HCT116 (cell line): Measurements from ENCODE around the gene SNRPB. TPM values are rescaled to one million over a fixed set of nuclear protein-coding genes. Genes with fewer than 3 reads are reported as not detected.

Source experiments
- ATAC-seq: fragments of 200-7000 bp; cut with Tn5 transposase; 2 replicates; pipeline ENCODE4 v1.9.1; 2020; ENCODE audit warnings: mild to moderate bottlenecking, moderate library complexity
- BruUV-seq: library from RNA; stranded (reverse); fragments of 400-500 nt; replicated peaks from 2 replicates; lab custom pipeline; 2021; lab: Mats Ljungman, UMichigan
- CTCF ChIA-PET: fragments of 300-600 bp; sonication (Branson Sonifier 250); formaldehyde crosslinking; loops from one replicate; lab custom pipeline; 2021; ENCODE audit warnings: antibody characterized with exemption; lab: Charles Lee
- POLR2A ChIA-PET: fragments of 300-600, 350-600 bp; sonication (Branson Sonifier 250); formaldehyde crosslinking; loops from one replicate; lab custom pipeline; 2021; ENCODE audit warnings: antibody characterized with exemption; lab: Charles Lee
- RAD21 ChIA-PET, 2 experiments: fragments of 300-600 bp; sonication (Branson Sonifier 250); formaldehyde crosslinking; loops; one replicate each; lab custom pipeline; 2023; ENCODE audit warnings: low total read pairs in 2 of 2; ENCODE audit not compliant: uncharacterized antibody in 2 of 2, unreplicated experiment in 2 of 2, low non-redundant PET in 1 of 2; lab: Charles Lee
- DNase-seq: peaks from one replicate; pipeline ENCODE4 v3.0.0-alpha.2; 2010; ENCODE audit warnings: low read depth, low spot score
- H2AFZ ChIP-seq: fragments of 200-600 bp; shearing (Covaris generic), sonication (generic); 2 replicates; pipeline ENCODE4 v1.6.1; 2017; ENCODE audit warnings: low read depth, mixed run types, mixed read lengths, antibody characterized with exemption, low read length; ENCODE audit not compliant: poor library complexity, severe bottlenecking
- H3K27ac ChIP-seq: 2 replicates; pipeline ENCODE4 v1.5.1; 2012; ENCODE audit warnings: low read depth, low read length
- H3K27me3 ChIP-seq: fragments of 200-600 bp; sonication (generic); 2 replicates; pipeline ENCODE4 v1.6.1; 2016; ENCODE audit warnings: mixed run types, low read length, mixed read lengths; ENCODE audit not compliant: insufficient read depth
- H3K36me3 ChIP-seq, 2 experiments: fragments of 200-500 bp in 1 of 2; fragments of 200-600 bp in 1 of 2; sonication (Bioruptor generic) in 1 of 2; sonication (generic) in 1 of 2; 2 replicates each; pipeline versions ENCODE4 v1.5.1 to v1.6.1; 2014 to 2016; ENCODE audit warnings: low read length in 2 of 2, inconsistent platforms in 1 of 2, mixed read lengths in 1 of 2, mixed run types in 1 of 2; ENCODE audit not compliant: insufficient read depth in 2 of 2, control insufficient read depth in 1 of 2
- H3K4me1 ChIP-seq, 2 experiments: fragments of 200-600 bp in 1 of 2; sonication (generic) in 1 of 2; 2 replicates each; pipeline versions ENCODE4 v1.5.1 to v1.6.1; 2012 to 2017; ENCODE audit warnings: low read length in 2 of 2, inconsistent platforms in 1 of 2, mild to moderate bottlenecking in 1 of 2, mixed read lengths in 1 of 2, mixed run types in 1 of 2, moderate library complexity in 1 of 2; ENCODE audit not compliant: insufficient read depth in 2 of 2, control insufficient read depth in 1 of 2
- H3K4me2 ChIP-seq: fragments of 200-600 bp; sonication (generic); 2 replicates; pipeline ENCODE4 v1.6.1; 2017; ENCODE audit warnings: mixed run types, low read length, mixed read lengths
- H3K4me3 ChIP-seq, 2 experiments: fragments of 200-600 bp in 1 of 2; sonication (generic) in 1 of 2; replicated peaks in 1 of 2; 2 replicates each; pipeline ENCODE4 v1.5.1; 2011 to 2016; ENCODE audit warnings: low read length in 2 of 2, control low read depth in 1 of 2, low read depth in 1 of 2, mild to moderate bottlenecking in 1 of 2, mixed read lengths in 1 of 2, mixed run types in 1 of 2
- H3K79me2 ChIP-seq: fragments of 200-600 bp; sonication (generic); 2 replicates; pipeline ENCODE4 v1.6.1; 2017; ENCODE audit warnings: mild to moderate bottlenecking, mixed run types, low read length, moderate library complexity, mixed read lengths; ENCODE audit not compliant: insufficient read depth
- H3K9ac ChIP-seq: fragments of 200-600 bp; sonication (generic); 2 replicates; pipeline ENCODE4 v1.6.1; 2016; ENCODE audit warnings: low read length, mixed read lengths
- H3K9me2 ChIP-seq: fragments of 200-600 bp; sonication (generic), shearing (Covaris generic); 2 replicates; pipeline ENCODE4 v1.6.1; 2017; ENCODE audit warnings: mixed run types, mild to moderate bottlenecking, moderate library complexity; ENCODE audit not compliant: insufficient read depth
- H3K9me3 ChIP-seq, 2 experiments: fragments of 200-500 bp in 1 of 2; fragments of 200-600 bp in 1 of 2; sonication (Bioruptor generic) in 1 of 2; sonication (generic) in 1 of 2; 2 replicates each; pipeline ENCODE4 v1.6.1; 2014 to 2017; ENCODE audit warnings: low read length in 2 of 2, mixed read lengths in 2 of 2, inconsistent platforms in 1 of 2, low read depth in 1 of 2, mild to moderate bottlenecking in 1 of 2, mixed run types in 1 of 2, moderate library complexity in 1 of 2; ENCODE audit not compliant: control insufficient read depth in 1 of 2, insufficient read depth in 1 of 2
- H4K20me1 ChIP-seq: fragments of 200-600 bp; sonication (generic), shearing (Covaris generic); 2 replicates; pipeline ENCODE4 v1.6.1; 2017; ENCODE audit warnings: mixed run types, mild to moderate bottlenecking, moderate library complexity; ENCODE audit not compliant: insufficient read depth
- CBX3 ChIP-seq: IDR thresholded peaks from 2 replicates; pipeline ENCODE4 v1.6.1; 2012; ENCODE audit warnings: low read depth
- CTCF ChIP-seq, 3 experiments: fragments of 200-600 bp in 1 of 3; sonication (generic) in 1 of 3; IDR thresholded peaks in 2 of 3; conservative IDR thresholded peaks in 1 of 3; 2 replicates each; pipeline ENCODE4 v1.5.1; 2012 to 2017; ENCODE audit warnings: low read depth in 2 of 3, low read length in 2 of 3, antibody characterized with exemption in 1 of 3, borderline replicate concordance in 1 of 3, control low read depth in 1 of 3, mild to moderate bottlenecking in 1 of 3, mixed read lengths in 1 of 3, mixed run types in 1 of 3, moderate library complexity in 1 of 3; ENCODE audit not compliant: insufficient read depth in 1 of 3
- TCF7L2 ChIP-seq: IDR thresholded peaks from 2 replicates; pipeline ENCODE4 v1.7.0; 2011; ENCODE audit warnings: borderline replicate concordance, inconsistent platforms; ENCODE audit not compliant: insufficient read depth, insufficient read length; ENCODE audit errors: extremely low read depth
- ZBTB33 ChIP-seq: IDR thresholded peaks from 2 replicates; pipeline ENCODE4 v1.6.1; 2011; ENCODE audit warnings: mild to moderate bottlenecking, low read length, moderate library complexity; ENCODE audit not compliant: insufficient replicate concordance; ENCODE audit errors: extremely low read depth
- intact Hi-C: fragments of 100-400 bp; cut with micrococcal nuclease; formaldehyde crosslinking; loops from 2 replicates; pipeline ENCODE4 v1.10.0; 2022
- total RNA-seq: library from RNA; stranded (reverse); gene quantifications from one replicate; pipeline ENCODE4 v1.2.1, GENCODE V29; 2021; ENCODE audit not compliant: unreplicated experiment

SNRPB gene
- total RNA-seq, 1 experiment from 2014 or later, result 469 TPM

GRCh38 chr20:2465100-2465499 lies 5.5 kb downstream of the SNRPB start (continued):
- no peak for TF ChIP-seq CTCF (IDR thresholded peaks at IDR 0.05 in 2 of 3, conservative IDR thresholded peaks at IDR 0.05 in 1 of 3; ENCODE audit: borderline replicate concordance in 1 of 3, insufficient read depth in 1 of 3, low read depth in 2 of 3, low read length in 2 of 3)

GRCh38 chr20:2463616-2464365 lies 6.8 kb downstream of the SNRPB start:
- H3K36me3 ChIP-seq, result peaks cover 90% of the 10 kb centered on the region in 2 experiments
- TF ChIP-seq CTCF (IDR thresholded peaks at IDR 0.05 in 2 of 3, conservative IDR thresholded peaks at IDR 0.05 in 1 of 3; ENCODE audit: borderline replicate concordance in 1 of 3, insufficient read depth in 1 of 3, low read depth in 2 of 3, low read length in 2 of 3), result no peak
- no peak for TF ChIP-seq ZBTB33
- TF ChIP-seq TCF7L2, result no peak
- TF ChIP-seq CBX3, result no peak
- ChIA-PET RAD21 (no interaction called here), POLR2A (no interaction called here), CTCF (interaction anchor here (1.7 kb wide), 1 partner anchor 12 kb away, joined by 5 read pairs; no protein-coding TSS in a partner anchor)
- no peak overlapping the region for H2AFZ ChIP-seq
- peaks cover 43% of the 10 kb centered on the region; the same call in 1 of the 2 replicates for H4K20me1 ChIP-seq
- H3K4me3 ChIP-seq, result no peak overlapping the region
- peaks cover 1 to 4% of the 10 kb centered on the region in 2 experiments; a peak in 3 of 4 replicates for H3K4me1 ChIP-seq
- no peaks in the 10 kb centered on the region for H3K9me2 ChIP-seq
- H3K9me3 ChIP-seq, result no peaks in the 10 kb centered on the region
- H3K27me3 ChIP-seq, result no peaks in the 10 kb centered on the region
- H3K9ac ChIP-seq, result no peak overlapping the region
- intact Hi-C loops, result no loop called here
- H3K79me2 ChIP-seq, result peaks cover 62% of the 10 kb centered on the region
- no TSS peak for BruUV-seq
- no peak overlapping the region for H3K4me2 ChIP-seq
- ATAC-seq (no peak), DNase-seq (no peak)
- H3K27ac ChIP-seq, result no peak overlapping the region
